Measurements from ENCODE around the gene LPXN. TPM values are rescaled to one million over a fixed set of nuclear protein-coding genes. Genes with fewer than 3 reads are reported as not detected.

The LPXN gene
- total RNA-seq, 1 donor from 2014 or later, result 138 TPM

DNA sequence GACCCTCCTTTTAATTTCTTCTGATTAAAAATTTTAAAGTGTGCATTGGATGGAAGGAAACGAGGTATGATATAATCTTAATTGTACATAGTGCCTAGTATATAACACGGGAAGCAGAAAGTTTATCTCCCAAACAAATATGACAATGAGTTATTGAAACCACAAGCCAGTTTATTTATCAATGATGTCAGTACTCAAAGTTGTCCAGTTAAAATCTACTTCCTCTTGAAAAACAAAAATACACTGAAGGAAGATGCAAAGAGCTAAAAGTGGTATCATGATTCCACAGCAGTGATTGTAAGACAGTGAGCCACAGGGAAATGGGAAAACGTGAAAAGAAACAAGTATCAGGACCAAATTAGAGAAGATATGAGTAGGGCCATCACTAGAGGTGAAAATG, 48.9 kb downstream of the LPXN start:
- intact Hi-C loops (cut with micrococcal nuclease), result loop anchor here (10.0 kb wide), 1 partner anchor 1202 kb away; the partner anchor contains the start of gene TNKS1BP1

GRCh38 chr11:58525037-58525614, 50.5 kb downstream of the LPXN start:
- intact Hi-C loops (cut with micrococcal nuclease), result loop anchor here (1.0 to 10.0 kb wide), 10 partner anchors 50 to 1200 kb away; partner anchors contain the start of genes FAM111A, LPXN, MED19 and SELENOH

GRCh38 chr11:58524232-58525036, 51.2 kb downstream of the LPXN start:
- intact Hi-C loops (cut with micrococcal nuclease), result loop anchor here (1.0 to 10.0 kb wide), 11 partner anchors 50 to 1200 kb away; partner anchors contain the start of genes FAM111A, LPXN, MED19 and SELENOH

DNA sequence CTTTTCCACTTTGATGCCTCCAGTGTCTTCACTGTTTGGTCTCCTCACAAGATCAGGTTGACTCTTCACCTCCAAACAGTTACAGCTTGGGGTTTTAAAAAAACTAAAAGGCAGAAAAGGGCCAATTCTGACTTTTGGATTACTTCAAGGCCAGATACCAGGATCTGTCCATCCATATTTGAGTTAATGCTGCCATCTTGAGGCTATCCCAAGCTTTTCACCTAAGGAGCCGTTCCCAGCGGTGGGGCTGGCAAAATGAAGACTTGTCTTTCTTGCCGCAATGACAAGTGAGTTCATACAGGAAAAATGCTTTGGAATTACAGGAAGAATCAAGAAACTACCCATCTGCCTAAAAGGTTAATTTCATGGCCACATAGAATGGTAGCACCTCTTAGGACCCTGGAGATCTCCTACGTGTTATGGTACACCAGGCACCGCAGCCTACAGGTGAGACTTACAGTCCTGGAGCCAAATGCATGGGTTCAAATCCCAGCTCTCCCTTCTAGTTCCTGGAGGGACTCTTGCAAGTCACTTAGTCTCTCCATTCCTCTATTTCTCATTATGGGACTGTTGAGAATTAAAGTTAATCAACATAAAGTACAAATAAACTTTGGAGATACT, 61.8 kb downstream of the LPXN start:
- intact Hi-C loops (cut with micrococcal nuclease), result no loop called here

DNA sequence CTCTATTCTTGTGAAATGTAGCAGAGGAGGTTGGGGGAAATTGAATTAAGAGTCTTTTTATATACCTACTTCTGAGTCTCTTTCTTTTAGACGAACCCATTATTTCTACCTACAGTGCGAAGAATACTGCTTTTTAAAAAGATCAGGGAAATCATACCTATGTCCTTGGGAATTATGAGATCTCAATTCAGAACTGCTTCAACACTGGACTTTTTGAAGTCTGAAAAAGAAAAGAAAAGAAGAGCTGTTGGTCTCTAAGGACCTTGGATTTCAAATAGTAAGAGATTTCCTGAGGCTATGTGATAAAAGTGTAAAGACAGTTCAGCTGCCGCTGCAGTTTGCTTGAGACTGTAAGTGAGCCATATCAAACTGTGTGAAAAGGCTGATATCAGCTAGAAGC, 64.0 kb downstream of the LPXN start:
- intact Hi-C loops (cut with micrococcal nuclease), result no loop called here

DNA sequence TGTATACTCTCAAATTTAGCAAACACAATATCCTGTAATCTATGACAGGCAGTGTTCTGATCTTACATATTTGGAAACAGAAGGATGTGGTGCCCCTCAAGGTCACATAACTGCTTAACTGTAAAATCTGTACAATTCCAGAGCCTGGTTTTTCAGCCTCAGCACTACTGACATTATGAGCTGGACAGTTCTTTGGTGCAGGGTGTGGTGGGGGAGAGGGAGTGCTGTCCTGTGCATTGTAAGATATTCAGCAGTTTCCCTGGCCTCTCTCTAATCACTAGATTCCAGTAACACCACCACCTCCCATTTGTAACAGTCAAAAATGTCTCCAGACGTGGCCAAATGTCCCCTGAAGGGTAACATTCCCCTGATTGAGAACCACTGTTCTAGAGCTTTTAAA, 65.9 kb downstream of the LPXN start:
- intact Hi-C loops (cut with micrococcal nuclease), result no loop called here

- intact Hi-C loops (cut with micrococcal nuclease), result no loop called here
Observed at GRCh38 chr11:58508814-58509213, 66.8 kb downstream of the LPXN start.

GRCh38 chr11:58508005-58508404, 67.7 kb downstream of the LPXN start, which contains the start of gene OR5B21:
OR5B21 (minus strand) TSS chr11:58508105; CDS start chr11:58508105, 0 bp downstream.
- intact Hi-C loops (cut with micrococcal nuclease), result no loop called here

GRCh38 chr11:58507355-58507754, 68.3 kb downstream of the LPXN start:
- intact Hi-C loops (cut with micrococcal nuclease), result no loop called here

DNA sequence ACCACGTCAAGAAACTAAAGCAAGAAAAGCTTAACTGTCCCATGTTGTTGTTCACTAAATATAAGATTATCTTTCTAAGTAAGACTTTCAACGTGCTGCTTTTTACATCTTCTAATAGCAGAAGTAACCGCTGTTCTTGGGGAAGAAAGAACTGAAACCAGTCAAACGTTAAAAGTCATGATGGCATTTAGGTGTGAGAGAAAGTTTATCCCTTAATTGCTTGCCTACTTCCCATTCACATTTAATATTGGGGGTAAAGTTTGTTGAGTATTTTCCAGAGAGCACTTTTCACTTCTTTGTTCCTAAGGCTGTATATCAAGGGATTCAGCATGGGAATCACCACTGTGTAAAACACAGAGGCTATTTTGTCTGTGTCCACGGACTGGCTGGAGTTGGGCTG, 68.7 kb downstream of the LPXN start:
- intact Hi-C loops (cut with micrococcal nuclease), result no loop called here

GRCh38 chr11:58505849-58506248, 69.8 kb downstream of the LPXN start:
- intact Hi-C loops (cut with micrococcal nuclease), result no loop called here

GRCh38 chr11:58504232-58504631, 71.4 kb downstream of the LPXN start:
- intact Hi-C loops (cut with micrococcal nuclease), result no loop called here

- intact Hi-C loops (cut with micrococcal nuclease), result no loop called here
Observed at GRCh38 chr11:58503361-58503856, 72.2 kb downstream of the LPXN start.

DNA sequence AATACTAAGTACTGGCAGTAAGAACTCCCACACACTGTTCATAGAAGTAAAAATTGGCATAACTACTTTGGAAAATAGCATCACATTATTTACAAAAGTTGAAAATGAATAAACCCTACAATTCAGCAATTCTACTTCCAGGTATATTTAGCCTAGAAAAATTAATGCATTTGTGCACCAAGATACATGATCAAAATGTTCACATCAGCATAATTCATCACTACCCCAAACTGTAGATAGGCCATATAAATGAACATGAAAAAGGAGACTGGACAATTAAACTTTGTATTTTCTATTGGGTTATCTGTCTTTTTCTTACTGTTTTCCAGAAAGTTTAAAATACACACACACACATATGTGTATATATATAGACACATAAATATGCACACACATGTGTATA, 73.7 kb downstream of the LPXN start:
- intact Hi-C loops (cut with micrococcal nuclease), result no loop called here

- intact Hi-C loops (cut with micrococcal nuclease), result no loop called here
Observed at GRCh38 chr11:58498464-58498863, 77.2 kb downstream of the LPXN start.

DNA sequence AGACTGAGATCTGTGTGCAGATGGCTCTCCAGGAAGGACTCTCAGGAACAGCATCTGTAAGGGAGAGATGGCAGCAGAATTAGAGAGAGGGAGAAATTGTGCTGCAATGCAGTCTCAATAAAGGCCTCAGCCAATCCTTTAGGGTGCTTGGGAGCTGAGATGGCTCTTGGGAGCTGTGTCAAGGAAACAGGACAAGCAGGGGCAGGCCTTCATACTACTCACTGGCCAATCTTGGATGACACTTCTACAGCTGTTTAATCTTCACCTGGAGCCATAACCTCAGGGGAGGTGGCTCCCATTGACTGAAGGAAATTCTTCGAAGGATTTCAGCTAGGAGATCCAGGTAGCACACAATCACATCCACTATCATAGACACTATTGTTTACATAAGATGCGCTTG, 77.7 kb downstream of the LPXN start:
- intact Hi-C loops (cut with micrococcal nuclease), result no loop called here

GRCh38 chr11:58495906-58496305, 79.8 kb downstream of the LPXN start:
- intact Hi-C loops (cut with micrococcal nuclease), result no loop called here

DNA sequence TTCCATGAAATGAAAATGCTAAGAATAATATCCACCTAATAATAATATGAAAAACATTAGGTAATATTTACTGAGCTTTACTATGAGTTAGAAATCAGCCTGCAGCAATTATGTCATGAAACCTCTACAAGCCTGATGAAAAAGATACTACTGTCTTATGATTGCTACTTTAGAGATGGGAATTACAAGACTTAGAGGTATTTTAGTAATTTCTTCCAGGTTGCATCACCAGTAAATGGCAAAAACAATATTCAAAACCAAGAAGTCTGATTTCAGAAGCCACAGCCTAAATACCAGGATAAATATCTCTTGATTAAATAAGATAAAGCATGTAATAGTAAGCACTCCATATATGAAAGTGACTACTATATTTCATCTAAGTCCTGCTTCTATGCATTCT, 81.6 kb downstream of the LPXN start:
- intact Hi-C loops (cut with micrococcal nuclease), result no loop called here

- intact Hi-C loops (cut with micrococcal nuclease), result no loop called here
Observed at GRCh38 chr11:58493676-58494075, 82.0 kb downstream of the LPXN start.

GRCh38 chr11:58490827-58491226, 84.8 kb downstream of the LPXN start:
- intact Hi-C loops (cut with micrococcal nuclease), result no loop called here

DNA sequence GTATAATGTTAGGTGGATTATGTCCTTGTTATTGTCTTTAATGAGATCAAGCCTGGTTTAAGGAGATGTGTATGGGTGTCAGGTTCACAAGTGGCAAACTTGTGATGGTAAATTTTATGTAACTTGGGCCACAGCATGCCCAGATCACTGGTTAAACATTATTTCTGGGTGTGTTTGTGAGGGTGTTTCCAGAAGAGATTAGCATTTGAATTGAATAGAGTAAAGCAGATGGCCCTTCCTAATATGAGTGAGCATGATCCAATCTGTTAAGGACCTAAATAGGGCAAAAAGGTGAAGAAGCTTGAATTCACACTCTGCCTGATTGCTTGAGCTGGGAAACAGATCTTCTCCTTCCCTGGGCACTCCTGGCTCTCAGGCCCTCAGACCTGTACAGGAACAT, 88.5 kb downstream of the LPXN start:
- intact Hi-C loops (cut with micrococcal nuclease), result no loop called here

DNA sequence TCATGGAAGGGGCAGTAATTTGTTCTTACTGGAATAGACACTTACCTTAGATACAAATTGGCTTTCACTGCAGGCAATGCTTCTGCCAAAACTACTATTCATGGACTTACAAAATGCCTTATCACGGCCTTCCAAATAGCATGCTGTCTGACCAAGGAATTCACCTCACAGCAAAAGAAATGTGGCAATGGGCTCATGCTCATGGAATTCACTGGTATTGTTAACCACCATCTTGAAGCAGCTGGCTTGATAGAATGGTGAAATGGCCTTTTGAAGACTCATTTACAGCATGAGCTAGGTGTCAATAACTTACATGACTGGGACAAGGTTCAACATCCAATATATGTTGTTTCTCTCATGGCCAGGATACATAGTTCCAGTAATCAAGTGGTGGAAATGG, 89.7 kb downstream of the LPXN start:
- intact Hi-C loops (cut with micrococcal nuclease), result no loop called here

Data from T-helper 1 cell treated with Interleukin-12 subunit alpha and Interleukin-12 subunit beta and Interleukin-4 antibody, amounts not matched to agents 30 ng/mL and 1 ng/mL, for 36 hours (primary cell).